IMR-90 (cell line): Measurements from ENCODE around the gene RNF180. TPM values are rescaled to one million over a fixed set of nuclear protein-coding genes. Genes with fewer than 3 reads are reported as not detected.

Experiments
- ATAC-seq: fragments of 200-7000 bp; cut with Tn5 transposase; 2 replicates; pipeline ENCODE4 v1.9.1; 2020; ENCODE audit warnings: low read depth, mild to moderate bottlenecking, moderate library complexity
- BruUV-seq: library from RNA; stranded (reverse); fragments of 400-500 nt; replicated peaks from 2 replicates; lab custom pipeline; 2021; lab: Mats Ljungman, UMichigan
- CTCF ChIA-PET: fragments of 300-600 bp; formaldehyde crosslinking; extraction: SDS; loops from one replicate; lab custom pipeline; 2021; ENCODE audit warnings: antibody characterized with exemption; lab: Yijun Ruan, JAX
- POLR2A ChIA-PET: fragments of 300-600 bp; sonication (Branson Sonifier 250); formaldehyde crosslinking; loops from one replicate; lab custom pipeline; 2022; ENCODE audit warnings: antibody characterized with exemption; ENCODE audit not compliant: unreplicated experiment; lab: Charles Lee
- DNase-seq: peaks from one replicate; pipeline ENCODE4 v3.0.0; 2013
- H2AFZ ChIP-seq: replicated peaks from 2 replicates; pipeline ENCODE3; 2013; ENCODE audit warnings: low read length, mild to moderate bottlenecking; ENCODE audit not compliant: poor library complexity
- H2AK5ac ChIP-seq: 2 replicates; pipeline ENCODE4 v1.6.1; 2013; ENCODE audit warnings: low read depth, low read length, inconsistent platforms
- H2AK9ac ChIP-seq: replicated peaks from 2 replicates; pipeline ENCODE3; 2013; ENCODE audit warnings: mild to moderate bottlenecking, low read depth, low read length, moderate library complexity; ENCODE audit not compliant: poor library complexity
- H2BK120ac ChIP-seq: 2 replicates; pipeline ENCODE4 v1.6.1; 2013; ENCODE audit warnings: low read depth, low read length, inconsistent platforms
- H2BK15ac ChIP-seq: 3 replicates; pipeline ENCODE4 v1.6.1; 2013; ENCODE audit warnings: low read depth, low read length, inconsistent platforms
- H2BK20ac ChIP-seq: 2 replicates; pipeline ENCODE4 v1.6.1; 2013; ENCODE audit warnings: low read depth, mild to moderate bottlenecking, inconsistent platforms, low read length, moderate library complexity
- H2BK5ac ChIP-seq: 2 replicates; pipeline ENCODE4 v1.6.1; 2013; ENCODE audit warnings: mild to moderate bottlenecking, low read depth, low read length, inconsistent platforms; ENCODE audit not compliant: poor library complexity, severe bottlenecking
- H3K14ac ChIP-seq: replicated peaks from 2 replicates; pipeline ENCODE4 v1.6.1; 2013; ENCODE audit warnings: low read depth, low read length, inconsistent platforms
- H3K18ac ChIP-seq: 2 replicates; pipeline ENCODE4 v1.6.1; 2013; ENCODE audit warnings: low read depth, low read length, control low read depth
- H3K23ac ChIP-seq: 2 replicates; pipeline ENCODE4 v1.6.1; 2013; ENCODE audit warnings: low read depth, low read length, inconsistent platforms
- H3K27ac ChIP-seq: 2 replicates; pipeline ENCODE4 v1.5.1; 2013; ENCODE audit warnings: mild to moderate bottlenecking, control low read depth, low read length; ENCODE audit not compliant: insufficient read depth
- H3K27me3 ChIP-seq: 2 replicates; pipeline ENCODE4 v1.6.1; 2013; ENCODE audit warnings: low read length; ENCODE audit not compliant: control insufficient read depth, insufficient read depth
- H3K36me3 ChIP-seq: 2 replicates; pipeline ENCODE4 v1.6.1; 2013; ENCODE audit warnings: low read length, mixed read lengths; ENCODE audit not compliant: control insufficient read depth, insufficient read depth
- H3K4ac ChIP-seq: 2 replicates; pipeline ENCODE4 v1.6.1; 2013; ENCODE audit warnings: low read depth, low read length, inconsistent platforms
- H3K4me1 ChIP-seq: 2 replicates; pipeline ENCODE4 v1.6.1; 2013; ENCODE audit warnings: low read length, mixed read lengths; ENCODE audit not compliant: control insufficient read depth, insufficient read depth
- H3K4me2 ChIP-seq: 2 replicates; pipeline ENCODE4 v1.6.1; 2013; ENCODE audit warnings: low read depth, mild to moderate bottlenecking, control low read depth, low read length, moderate library complexity
- H3K4me3 ChIP-seq: 2 replicates; pipeline ENCODE4 v1.5.1; 2013; ENCODE audit warnings: low read depth, mild to moderate bottlenecking, control low read depth, low read length, moderate library complexity; ENCODE audit not compliant: insufficient read depth
- H3K56ac ChIP-seq: 2 replicates; pipeline ENCODE4 v1.6.1; 2013; ENCODE audit warnings: low read length, inconsistent platforms; ENCODE audit not compliant: insufficient read depth; ENCODE audit errors: extremely low read depth
- H3K79me1 ChIP-seq, 2 experiments: 2 replicates each; pipeline ENCODE4 v1.6.1; 2013; ENCODE audit warnings: low read length in 2 of 2, inconsistent platforms in 1 of 2, low read depth in 1 of 2
- H3K9ac ChIP-seq: 2 replicates; pipeline ENCODE4 v1.6.1; 2013; ENCODE audit warnings: low read depth, low read length, control low read depth
- H3K9me1 ChIP-seq: 2 replicates; pipeline ENCODE4 v1.6.1; 2013; ENCODE audit warnings: low read length, inconsistent platforms; ENCODE audit not compliant: insufficient read depth
- H3K9me3 ChIP-seq: 2 replicates; pipeline ENCODE4 v1.6.1; 2013; ENCODE audit warnings: low read length; ENCODE audit not compliant: control insufficient read depth, insufficient read depth
- H4K20me1 ChIP-seq: 2 replicates; pipeline ENCODE4 v1.6.1; 2013; ENCODE audit warnings: low read length, inconsistent platforms; ENCODE audit not compliant: insufficient read depth
- H4K5ac ChIP-seq: 2 replicates; pipeline ENCODE4 v1.6.1; 2013; ENCODE audit warnings: mild to moderate bottlenecking, low read depth, low read length, control low read depth
- H4K8ac ChIP-seq, 2 experiments: 2 replicates each; pipeline ENCODE4 v1.6.1; 2013; ENCODE audit warnings: low read depth in 2 of 2, low read length in 2 of 2, control low read depth in 1 of 2, inconsistent platforms in 1 of 2
- H4K91ac ChIP-seq: 2 replicates; pipeline ENCODE4 v1.6.1; 2013; ENCODE audit warnings: low read depth, low read length, inconsistent platforms; ENCODE audit not compliant: insufficient read depth
- BHLHE40 ChIP-seq: fragments of 150-350 bp; IDR thresholded peaks from 2 replicates; pipeline ENCODE4 v1.6.1; 2016; ENCODE audit warnings: mild to moderate bottlenecking, low read depth, low read length
- CEBPB ChIP-seq: IDR thresholded peaks from 2 replicates; pipeline ENCODE4 v1.6.1; 2012; ENCODE audit warnings: low read depth, low read length, improper control_type of control experiment
- CHD1 ChIP-seq: IDR thresholded peaks from 2 replicates; pipeline ENCODE4 v1.6.1; 2012; ENCODE audit warnings: low read depth, low read length, improper control_type of control experiment
- CTCF ChIP-seq: conservative IDR thresholded peaks from 2 replicates; pipeline ENCODE4 v1.5.1; 2012; ENCODE audit warnings: mild to moderate bottlenecking, low read depth, low read length, improper control_type of control experiment
- FOS ChIP-seq: fragments of 150-350 bp; IDR thresholded peaks from 2 replicates; pipeline ENCODE4 v1.6.1; 2016; ENCODE audit warnings: low read depth, low read length
- MAFK ChIP-seq: IDR thresholded peaks from 2 replicates; pipeline ENCODE4 v1.6.1; 2012; ENCODE audit warnings: low read depth, low read length, improper control_type of control experiment
- MAZ ChIP-seq: IDR thresholded peaks from 2 replicates; pipeline ENCODE4 v1.6.1; 2012; ENCODE audit warnings: low read depth, mild to moderate bottlenecking, low read length, improper control_type of control experiment, moderate library complexity, borderline replicate concordance
- MXI1 ChIP-seq: IDR thresholded peaks from 2 replicates; pipeline ENCODE4 v1.6.1; 2012; ENCODE audit warnings: low read depth, mild to moderate bottlenecking, low read length, moderate library complexity, borderline replicate concordance
- NFE2L2 ChIP-seq: fragments of 150-350 bp; IDR thresholded peaks from 2 replicates; pipeline ENCODE4 v1.6.1; 2016; ENCODE audit warnings: low read depth, mild to moderate bottlenecking, low read length
- POLR2A ChIP-seq: IDR thresholded peaks from 2 replicates; pipeline ENCODE4 v1.6.1; 2012; ENCODE audit warnings: mild to moderate bottlenecking, low read depth, low read length
- RAD21 ChIP-seq: IDR thresholded peaks from 2 replicates; pipeline ENCODE4 v1.6.1; 2012; ENCODE audit warnings: low read length, improper control_type of control experiment
- RCOR1 ChIP-seq: IDR thresholded peaks from 2 replicates; pipeline ENCODE4 v1.6.1; 2012; ENCODE audit warnings: mild to moderate bottlenecking, low read length, improper control_type of control experiment; ENCODE audit not compliant: insufficient replicate concordance
- RFX5 ChIP-seq: IDR thresholded peaks from 2 replicates; pipeline ENCODE4 v1.8.0; 2012; ENCODE audit warnings: low read depth, mild to moderate bottlenecking, low read length, moderate library complexity
- SMC3 ChIP-seq: fragments of 150-350 bp; IDR thresholded peaks from 2 replicates; pipeline ENCODE4 v1.6.1; 2016; ENCODE audit warnings: low read depth, mild to moderate bottlenecking, antibody characterized with exemption, low read length, moderate library complexity
- USF2 ChIP-seq: fragments of 150-350 bp; IDR thresholded peaks from 2 replicates; pipeline ENCODE4 v1.6.1; 2017; ENCODE audit warnings: mild to moderate bottlenecking, antibody characterized with exemption, low read length, low read depth
- WGBS, 2 experiments: methylation state at CpG; one replicate each; pipeline versions ENCODE4 v1.1.5 to v1.1.7; 2013; ENCODE audit warnings: missing lambda C conversion rate in 2 of 2; ENCODE audit not compliant: insufficient read length in 1 of 2; ENCODE audit errors: extremely low coverage in 2 of 2; 5-methylcytosine and 5-hydroxymethylcytosine counted together
- dilution Hi-C: fragments of 300-500 bp; cut with HindIII; formaldehyde crosslinking; loops from one replicate; pipeline ENCODE4 v1.14.3; 2018; ENCODE audit warnings: low sequenced_read_pairs; ENCODE audit not compliant: unreplicated experiment
- in situ Hi-C: fragments of 300-500 bp; cut with MboI; formaldehyde crosslinking; loops from 3 replicates; pipeline ENCODE4 v1.14.3; 2019; ENCODE audit warnings: low sequenced_read_pairs, inconsistent platforms, mixed read lengths
- intact Hi-C: fragments of 100-400 bp; cut with micrococcal nuclease; formaldehyde crosslinking; loops from 2 replicates; pipeline ENCODE4 v1.10.0; 2022
- polyA plus RNA-seq, 3 experiments: library from polyadenylated mRNA; depleted of rRNA; stranded (reverse); fragments of >200 nt; gene quantifications; 2 replicates each; pipeline ENCODE4 v1.2.3, GENCODE V29; 2012; ENCODE audit warnings: low replicate concordance in 1 of 3
- total RNA-seq: library from RNA; depleted of rRNA; stranded (reverse); fragments of >200 nt; gene quantifications from 2 replicates; pipeline ENCODE4 v1.2.3, GENCODE V29; 2012
- TF ChIP-seq, protein P1 (sequence below): fragments of 150-350 bp; IDR thresholded peaks from 2 replicates; pipeline ENCODE4 v1.6.1; 2016; ENCODE audit warnings: low read depth, mild to moderate bottlenecking, low read length, moderate library complexity, borderline replicate concordance

RNF180 gene
- total and polyA plus RNA-seq, 2 of the 4 experiments (the other 2 are of a cell fraction): 0.02 to 0.36 TPM

- H3K4ac ChIP-seq: no peak overlapping the region
- DNase-seq (no peak), ATAC-seq (no peak)
- no peak overlapping the region for H3K14ac ChIP-seq
- H3K4me3 ChIP-seq: no peak overlapping the region
- no peak overlapping the region for H2AK9ac ChIP-seq
- H3K27ac ChIP-seq: no peak overlapping the region
- H3K9me1 ChIP-seq: no peaks in the 10 kb centered on the region
- ChIA-PET CTCF (no interaction called here), POLR2A (no interaction called here)
- intact Hi-C loops (no loop called here), dilution Hi-C loops (no loop called here), in situ Hi-C loops (no loop called here)
- no peak overlapping the region for H4K8ac ChIP-seq
- H3K23ac ChIP-seq: no peak overlapping the region
- no peak overlapping the region for H2BK20ac ChIP-seq
- H3K36me3 ChIP-seq: no peaks in the 10 kb centered on the region
- H2BK120ac ChIP-seq: no peak overlapping the region
- H3K56ac ChIP-seq: no peak overlapping the region
- no peaks in the 10 kb centered on the region for H3K4me1 ChIP-seq
- no peak overlapping the region for H2AFZ ChIP-seq
- no peak overlapping the region for H3K18ac ChIP-seq
- H2BK5ac ChIP-seq: no peak overlapping the region
- no peak overlapping the region for H4K5ac ChIP-seq
- H3K27me3 ChIP-seq: no peaks in the 10 kb centered on the region
- H4K91ac ChIP-seq: no peak overlapping the region
- no TSS peak for BruUV-seq
- no peak overlapping the region for H3K9ac ChIP-seq
- H3K4me2 ChIP-seq: no peak overlapping the region
- no peaks in the 10 kb centered on the region for H3K9me3 ChIP-seq
- no peaks in the 10 kb centered on the region for H3K79me1 ChIP-seq
- H2BK15ac ChIP-seq: no peak overlapping the region
- WGBS, 2 experiments: no CpG with 5 or more reads among the region's 3 CpGs
- H2AK5ac ChIP-seq: no peak overlapping the region
- no peak for TF ChIP-seq CHD1
- no peak for TF ChIP-seq SMC3
- TF ChIP-seq BHLHE40: no peak
- no peak for TF ChIP-seq NFE2L2
- TF ChIP-seq RCOR1: no peak
- TF ChIP-seq USF2: no peak
- no peak for TF ChIP-seq MAZ
- TF ChIP-seq, protein P1, sequence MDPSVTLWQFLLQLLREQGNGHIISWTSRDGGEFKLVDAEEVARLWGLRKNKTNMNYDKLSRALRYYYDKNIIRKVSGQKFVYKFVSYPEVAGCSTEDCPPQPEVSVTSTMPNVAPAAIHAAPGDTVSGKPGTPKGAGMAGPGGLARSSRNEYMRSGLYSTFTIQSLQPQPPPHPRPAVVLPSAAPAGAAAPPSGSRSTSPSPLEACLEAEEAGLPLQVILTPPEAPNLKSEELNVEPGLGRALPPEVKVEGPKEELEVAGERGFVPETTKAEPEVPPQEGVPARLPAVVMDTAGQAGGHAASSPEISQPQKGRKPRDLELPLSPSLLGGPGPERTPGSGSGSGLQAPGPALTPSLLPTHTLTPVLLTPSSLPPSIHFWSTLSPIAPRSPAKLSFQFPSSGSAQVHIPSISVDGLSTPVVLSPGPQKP: no peak
- TF ChIP-seq RFX5: no peak
- TF ChIP-seq CTCF: no peak
- no peak for TF ChIP-seq RAD21
- no peak for TF ChIP-seq FOS
- TF ChIP-seq MAFK: no peak
- TF ChIP-seq CEBPB: no peak
- TF ChIP-seq MXI1: no peak
- TF ChIP-seq POLR2A: no peak
- no peaks in the 10 kb centered on the region for H4K20me1 ChIP-seq
Measured at GRCh38 chr5:64195981-64196380, 30.3 kb downstream of the RNF180 start.
